ENCODE data around the gene GATA2. TPM values are rescaled to one million over a fixed set of nuclear protein-coding genes. Genes with fewer than 3 reads are reported as not detected.

GATA2 gene
- total and polyA plus RNA-seq, 2 experiments from 2014 or later: 23.8 to 34.0 TPM

- Histone ChIP-seq H3K4me2 (ENCODE audit: unreplicated experiment) (peak overlapping the region; percentile 40), H3K4me1 (ENCODE audit: insufficient read depth) (no peaks in the 10 kb centered on the region), H3K27me3 (replicated peaks; ENCODE audit: insufficient read depth) (no peaks in the 10 kb centered on the region), H3K9ac (peak overlapping the region; percentile 53), H3K9me2 (ENCODE audit: insufficient read depth) (no peaks in the 10 kb centered on the region), H4K20me1 (ENCODE audit: insufficient read depth) (no peaks in the 10 kb centered on the region), H3K27ac (no peak overlapping the region), H3K4me3 (peak overlapping the region; percentile 66), H3K9me3 (ENCODE audit: low read depth) (no peaks in the 10 kb centered on the region), H3F3A (ENCODE audit: insufficient read depth) (peaks cover 7% of the 10 kb centered on the region; the same call in 1 of the 2 replicates), H3K79me2 (ENCODE audit: insufficient read depth) (peaks cover 34% of the 10 kb centered on the region), H2AFZ (peak overlapping the region; percentile 61), H3K36me3 (ENCODE audit: low read depth) (no peaks in the 10 kb centered on the region)
- in situ Hi-C loops (cut with MboI): no loop called here
- WGBS, 2 experiments (ENCODE audit: low coverage in 1 of 2, low lambda C conversion rate in 2 of 2, missing lambda C conversion rate in 2 of 2): 2 to 4% methylated on average over 50 to 67 of the region's 77 CpGs
- TF ChIP-seq EZH2phosphoT487 (IDR thresholded peaks at IDR 0.05; ENCODE audit: insufficient read depth, low read depth): no peak
- TF ChIP-seq EZH2 (IDR thresholded peaks at IDR 0.05; ENCODE audit: insufficient read depth, poor library complexity, severe bottlenecking): no peak
- peak; percentile 81 for DNase-seq
These were observed 4.5 kb upstream of the GATA2 start for GRCh38 chr3:128497305-128498126.

- Histone ChIP-seq H3K4me3 (no peak overlapping the region; the same call in 1 of the 2 replicates), H3K9ac (0 out of 2 replicates have a peak overlapping the region, but pooled peaks have one; percentile 53), H3K79me2 (ENCODE audit: insufficient read depth) (peaks cover 42% of the 10 kb centered on the region), H3K4me2 (ENCODE audit: unreplicated experiment) (peak overlapping the region; percentile 40), H3K4me1 (ENCODE audit: insufficient read depth) (no peaks in the 10 kb centered on the region), H4K20me1 (ENCODE audit: insufficient read depth) (no peaks in the 10 kb centered on the region), H3K36me3 (ENCODE audit: low read depth) (no peaks in the 10 kb centered on the region), H2AFZ (no peak overlapping the region), H3K27ac (no peak overlapping the region), H3K9me3 (ENCODE audit: low read depth) (no peaks in the 10 kb centered on the region), H3K27me3 (replicated peaks; ENCODE audit: insufficient read depth) (no peaks in the 10 kb centered on the region), H3F3A (ENCODE audit: insufficient read depth) (peaks cover 7% of the 10 kb centered on the region; the same call in 1 of the 2 replicates), H3K9me2 (ENCODE audit: insufficient read depth) (no peaks in the 10 kb centered on the region)
- no peak for TF ChIP-seq EZH2 (IDR thresholded peaks at IDR 0.05; ENCODE audit: insufficient read depth, poor library complexity, severe bottlenecking)
- TF ChIP-seq EZH2phosphoT487 (IDR thresholded peaks at IDR 0.05; ENCODE audit: insufficient read depth, low read depth): no peak
- WGBS, 2 experiments (ENCODE audit: low coverage in 1 of 2, low lambda C conversion rate in 2 of 2, missing lambda C conversion rate in 2 of 2): 18 to 23% methylated on average over 42 to 45 of the region's 45 CpGs
- DNase-seq: peak; percentile 79
- in situ Hi-C loops (cut with MboI): no loop called here
These were observed 3.8 kb upstream of the GATA2 start for GRCh38 chr3:128496602-128497304.

DNA sequence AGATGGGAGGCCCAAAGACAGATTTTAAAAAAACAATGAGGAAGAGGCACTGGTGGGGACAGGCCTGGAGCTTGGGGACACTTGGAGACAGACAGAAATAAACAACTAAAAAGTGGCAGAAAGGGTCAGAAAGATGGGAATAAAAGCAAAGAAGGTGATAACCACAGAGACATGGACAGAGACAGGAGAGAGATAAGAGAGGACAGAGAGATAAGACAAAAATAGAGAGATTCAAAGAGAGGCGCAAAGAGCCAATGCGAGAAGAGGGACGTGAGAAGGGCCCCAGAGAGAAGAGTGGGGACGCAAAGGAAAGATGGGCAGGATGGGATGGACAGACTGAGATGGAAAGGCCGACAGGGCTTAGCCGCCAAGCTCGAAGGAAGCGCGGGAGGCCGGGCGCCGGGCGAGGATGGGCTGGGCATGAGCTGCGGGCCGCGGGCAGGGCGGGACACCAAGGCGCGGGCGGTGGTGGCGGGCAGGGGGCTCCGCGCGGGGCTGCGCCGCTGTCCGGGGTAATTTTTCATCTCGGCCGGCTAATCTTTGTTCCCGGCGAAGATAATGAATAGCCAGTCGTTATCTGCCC, 3.1 kb upstream of the GATA2 start:
- H4K20me1 ChIP-seq (ENCODE audit: insufficient read depth): no peaks in the 10 kb centered on the region
- 48 to 58% methylated on average over 19 to 32 of the region's 32 CpGs for whole genome bisulfite sequencing, 2 experiments (ENCODE audit: low coverage in 1 of 2, low lambda C conversion rate in 2 of 2, missing lambda C conversion rate in 2 of 2)
- DNase-seq: no peak
- H3K79me2 ChIP-seq (ENCODE audit: insufficient read depth): peaks cover 48% of the 10 kb centered on the region
- no peaks in the 10 kb centered on the region for H3K36me3 ChIP-seq (ENCODE audit: low read depth)
- no peak overlapping the region for H3K9ac ChIP-seq
- H3K4me3 ChIP-seq: no peak overlapping the region
- H3K9me2 ChIP-seq (ENCODE audit: insufficient read depth): no peaks in the 10 kb centered on the region
- H3K4me1 ChIP-seq (ENCODE audit: insufficient read depth): no peaks in the 10 kb centered on the region
- H3K9me3 ChIP-seq (ENCODE audit: low read depth): no peaks in the 10 kb centered on the region
- in situ Hi-C loops (cut with MboI): no loop called here
- H3K27ac ChIP-seq: no peak overlapping the region
- H3K27me3 ChIP-seq (replicated peaks; ENCODE audit: insufficient read depth): no peaks in the 10 kb centered on the region
- H3F3A ChIP-seq (ENCODE audit: insufficient read depth): peaks cover 7% of the 10 kb centered on the region; the same call in 1 of the 2 replicates
- H2AFZ ChIP-seq: no peak overlapping the region
- H3K4me2 ChIP-seq (ENCODE audit: unreplicated experiment): no peak overlapping the region
- TF ChIP-seq EZH2 (IDR thresholded peaks at IDR 0.05; ENCODE audit: insufficient read depth, poor library complexity, severe bottlenecking) (no peak), EZH2phosphoT487 (IDR thresholded peaks at IDR 0.05; ENCODE audit: insufficient read depth, low read depth) (no peak)

- no peaks in the 10 kb centered on the region for H3K9me3 ChIP-seq (ENCODE audit: low read depth)
- no peak for DNase-seq
- no peaks in the 10 kb centered on the region for H3K4me1 ChIP-seq (ENCODE audit: insufficient read depth)
- no peaks in the 10 kb centered on the region for H3K9me2 ChIP-seq (ENCODE audit: insufficient read depth)
- no peak overlapping the region for H3K4me2 ChIP-seq (ENCODE audit: unreplicated experiment)
- H3K27ac ChIP-seq: no peak overlapping the region
- peaks cover 7% of the 10 kb centered on the region; the same call in 1 of the 2 replicates for H3F3A ChIP-seq (ENCODE audit: insufficient read depth)
- TF ChIP-seq EZH2 (IDR thresholded peaks at IDR 0.05; ENCODE audit: insufficient read depth, poor library complexity, severe bottlenecking) (no peak), EZH2phosphoT487 (IDR thresholded peaks at IDR 0.05; ENCODE audit: insufficient read depth, low read depth) (no peak)
- H3K9ac ChIP-seq: no peak overlapping the region
- no peaks in the 10 kb centered on the region for H4K20me1 ChIP-seq (ENCODE audit: insufficient read depth)
- H3K79me2 ChIP-seq (ENCODE audit: insufficient read depth): peaks cover 54% of the 10 kb centered on the region
- in situ Hi-C loops (cut with MboI): no loop called here
- WGBS, 2 experiments (ENCODE audit: low coverage in 1 of 2, low lambda C conversion rate in 2 of 2, missing lambda C conversion rate in 2 of 2): 89 to 92% methylated on average over 9 of the region's 9 CpGs
- no peak overlapping the region for H2AFZ ChIP-seq
- H3K27me3 ChIP-seq (replicated peaks; ENCODE audit: insufficient read depth): no peaks in the 10 kb centered on the region
- no peak overlapping the region for H3K4me3 ChIP-seq
- no peaks in the 10 kb centered on the region for H3K36me3 ChIP-seq (ENCODE audit: low read depth)
These were observed 2.5 kb upstream of the GATA2 start for GRCh38 chr3:128495435-128495970.
